HCT116 (cell line): ENCODE data around the gene WSCD2. TPM values are rescaled to one million over a fixed set of nuclear protein-coding genes. Genes with fewer than 3 reads are reported as not detected.

ENCODE experiments used
- ATAC-seq: fragments of 200-7000 bp; cut with Tn5 transposase; 2 replicates; pipeline ENCODE4 v1.9.1; 2020; ENCODE audit warnings: mild to moderate bottlenecking, moderate library complexity
- BruUV-seq: library from RNA; stranded (reverse); fragments of 400-500 nt; replicated peaks from 2 replicates; lab custom pipeline; 2021; lab: Mats Ljungman, UMichigan
- CTCF ChIA-PET: fragments of 300-600 bp; sonication (Branson Sonifier 250); formaldehyde crosslinking; loops from one replicate; lab custom pipeline; 2021; ENCODE audit warnings: antibody characterized with exemption; lab: Charles Lee
- POLR2A ChIA-PET: fragments of 300-600, 350-600 bp; sonication (Branson Sonifier 250); formaldehyde crosslinking; loops from one replicate; lab custom pipeline; 2021; ENCODE audit warnings: antibody characterized with exemption; lab: Charles Lee
- RAD21 ChIA-PET, 2 experiments: fragments of 300-600 bp; sonication (Branson Sonifier 250); formaldehyde crosslinking; loops; one replicate each; lab custom pipeline; 2023; ENCODE audit warnings: low total read pairs in 2 of 2; ENCODE audit not compliant: uncharacterized antibody in 2 of 2, unreplicated experiment in 2 of 2, low non-redundant PET in 1 of 2; lab: Charles Lee
- DNase-seq: peaks from one replicate; pipeline ENCODE4 v3.0.0-alpha.2; 2010; ENCODE audit warnings: low read depth, low spot score
- H2AFZ ChIP-seq: fragments of 200-600 bp; shearing (Covaris generic), sonication (generic); 2 replicates; pipeline ENCODE4 v1.6.1; 2017; ENCODE audit warnings: low read depth, mixed run types, mixed read lengths, antibody characterized with exemption, low read length; ENCODE audit not compliant: poor library complexity, severe bottlenecking
- H3K27ac ChIP-seq: 2 replicates; pipeline ENCODE4 v1.5.1; 2012; ENCODE audit warnings: low read depth, low read length
- H3K27me3 ChIP-seq: fragments of 200-600 bp; sonication (generic); 2 replicates; pipeline ENCODE4 v1.6.1; 2016; ENCODE audit warnings: mixed run types, low read length, mixed read lengths; ENCODE audit not compliant: insufficient read depth
- H3K36me3 ChIP-seq, 2 experiments: fragments of 200-500 bp in 1 of 2; fragments of 200-600 bp in 1 of 2; sonication (Bioruptor generic) in 1 of 2; sonication (generic) in 1 of 2; 2 replicates each; pipeline versions ENCODE4 v1.5.1 to v1.6.1; 2014 to 2016; ENCODE audit warnings: low read length in 2 of 2, inconsistent platforms in 1 of 2, mixed read lengths in 1 of 2, mixed run types in 1 of 2; ENCODE audit not compliant: insufficient read depth in 2 of 2, control insufficient read depth in 1 of 2
- H3K4me1 ChIP-seq, 2 experiments: fragments of 200-600 bp in 1 of 2; sonication (generic) in 1 of 2; 2 replicates each; pipeline versions ENCODE4 v1.5.1 to v1.6.1; 2012 to 2017; ENCODE audit warnings: low read length in 2 of 2, inconsistent platforms in 1 of 2, mild to moderate bottlenecking in 1 of 2, mixed read lengths in 1 of 2, mixed run types in 1 of 2, moderate library complexity in 1 of 2; ENCODE audit not compliant: insufficient read depth in 2 of 2, control insufficient read depth in 1 of 2
- H3K4me2 ChIP-seq: fragments of 200-600 bp; sonication (generic); 2 replicates; pipeline ENCODE4 v1.6.1; 2017; ENCODE audit warnings: mixed run types, low read length, mixed read lengths
- H3K4me3 ChIP-seq, 2 experiments: fragments of 200-600 bp in 1 of 2; sonication (generic) in 1 of 2; replicated peaks in 1 of 2; 2 replicates each; pipeline ENCODE4 v1.5.1; 2011 to 2016; ENCODE audit warnings: low read length in 2 of 2, control low read depth in 1 of 2, low read depth in 1 of 2, mild to moderate bottlenecking in 1 of 2, mixed read lengths in 1 of 2, mixed run types in 1 of 2
- H3K79me2 ChIP-seq: fragments of 200-600 bp; sonication (generic); 2 replicates; pipeline ENCODE4 v1.6.1; 2017; ENCODE audit warnings: mild to moderate bottlenecking, mixed run types, low read length, moderate library complexity, mixed read lengths; ENCODE audit not compliant: insufficient read depth
- H3K9ac ChIP-seq: fragments of 200-600 bp; sonication (generic); 2 replicates; pipeline ENCODE4 v1.6.1; 2016; ENCODE audit warnings: low read length, mixed read lengths
- H3K9me2 ChIP-seq: fragments of 200-600 bp; sonication (generic), shearing (Covaris generic); 2 replicates; pipeline ENCODE4 v1.6.1; 2017; ENCODE audit warnings: mixed run types, mild to moderate bottlenecking, moderate library complexity; ENCODE audit not compliant: insufficient read depth
- H3K9me3 ChIP-seq, 2 experiments: fragments of 200-500 bp in 1 of 2; fragments of 200-600 bp in 1 of 2; sonication (Bioruptor generic) in 1 of 2; sonication (generic) in 1 of 2; 2 replicates each; pipeline ENCODE4 v1.6.1; 2014 to 2017; ENCODE audit warnings: low read length in 2 of 2, mixed read lengths in 2 of 2, inconsistent platforms in 1 of 2, low read depth in 1 of 2, mild to moderate bottlenecking in 1 of 2, mixed run types in 1 of 2, moderate library complexity in 1 of 2; ENCODE audit not compliant: control insufficient read depth in 1 of 2, insufficient read depth in 1 of 2
- H4K20me1 ChIP-seq: fragments of 200-600 bp; sonication (generic), shearing (Covaris generic); 2 replicates; pipeline ENCODE4 v1.6.1; 2017; ENCODE audit warnings: mixed run types, mild to moderate bottlenecking, moderate library complexity; ENCODE audit not compliant: insufficient read depth
- ATF3 ChIP-seq: IDR thresholded peaks from 2 replicates; pipeline ENCODE4 v1.6.1; 2012
- CEBPB ChIP-seq: IDR thresholded peaks from 2 replicates; pipeline ENCODE4 v1.6.1; 2012; ENCODE audit warnings: low read depth
- CTCF ChIP-seq, 3 experiments: fragments of 200-600 bp in 1 of 3; sonication (generic) in 1 of 3; IDR thresholded peaks in 2 of 3; conservative IDR thresholded peaks in 1 of 3; 2 replicates each; pipeline ENCODE4 v1.5.1; 2012 to 2017; ENCODE audit warnings: low read depth in 2 of 3, low read length in 2 of 3, antibody characterized with exemption in 1 of 3, borderline replicate concordance in 1 of 3, control low read depth in 1 of 3, mild to moderate bottlenecking in 1 of 3, mixed read lengths in 1 of 3, mixed run types in 1 of 3, moderate library complexity in 1 of 3; ENCODE audit not compliant: insufficient read depth in 1 of 3
- EGR1 ChIP-seq: IDR thresholded peaks from 2 replicates; pipeline ENCODE4 v1.6.1; 2012; ENCODE audit warnings: low read depth
- ELF1 ChIP-seq: IDR thresholded peaks from 2 replicates; pipeline ENCODE4 v1.6.1; 2012; ENCODE audit warnings: low read depth, borderline replicate concordance
- FOSL1 ChIP-seq: IDR thresholded peaks from 2 replicates; pipeline ENCODE4 v1.6.1; 2012; ENCODE audit warnings: low read depth
- JUND ChIP-seq: IDR thresholded peaks from 2 replicates; pipeline ENCODE4 v1.6.1; 2012
- POLR2A ChIP-seq: IDR thresholded peaks from 2 replicates; pipeline ENCODE4 v1.7.0; 2011; ENCODE audit warnings: borderline replicate concordance; ENCODE audit not compliant: insufficient read depth, insufficient read length; ENCODE audit errors: extremely low read depth
- POLR2AphosphoS5 ChIP-seq: IDR thresholded peaks from 2 replicates; pipeline ENCODE4 v1.6.1; 2011; ENCODE audit warnings: mild to moderate bottlenecking, low read depth, low read length, moderate library complexity
- RAD21 ChIP-seq: IDR thresholded peaks from 2 replicates; pipeline ENCODE4 v1.6.1; 2012; ENCODE audit warnings: low read depth, mild to moderate bottlenecking
- REST ChIP-seq: IDR thresholded peaks from 2 replicates; pipeline ENCODE4 v1.6.1; 2012; ENCODE audit warnings: low read depth
- SP1 ChIP-seq: IDR thresholded peaks from 2 replicates; pipeline ENCODE4 v1.6.1; 2012; ENCODE audit warnings: low read depth
- ZFX ChIP-seq: fragments of 450-650 bp; IDR thresholded peaks from 2 replicates; pipeline ENCODE4 v1.6.1; 2017
- ZNF274 ChIP-seq: fragments of 200-500 bp; sonication (Bioruptor generic); IDR thresholded peaks from 2 replicates; pipeline ENCODE4 v1.6.1; 2014; ENCODE audit warnings: mild to moderate bottlenecking, low read depth, low read length, inconsistent platforms
- intact Hi-C: fragments of 100-400 bp; cut with micrococcal nuclease; formaldehyde crosslinking; loops from 2 replicates; pipeline ENCODE4 v1.10.0; 2022
- total RNA-seq: library from RNA; stranded (reverse); gene quantifications from one replicate; pipeline ENCODE4 v1.2.1, GENCODE V29; 2021; ENCODE audit not compliant: unreplicated experiment

Gene WSCD2
- total RNA-seq, 1 experiment from 2014 or later, result 0.05 TPM

- H4K20me1 ChIP-seq, result no peaks in the 10 kb centered on the region
- no peaks in the 10 kb centered on the region for H3K36me3 ChIP-seq
- no peak overlapping the region for H3K9ac ChIP-seq
- H2AFZ ChIP-seq, result no peak overlapping the region
- H3K9me2 ChIP-seq, result no peaks in the 10 kb centered on the region
- ChIA-PET CTCF (no interaction called here), POLR2A (no interaction called here), RAD21 (no interaction called here)
- no peaks in the 10 kb centered on the region for H3K9me3 ChIP-seq
- BruUV-seq, result no TSS peak
- DNase-seq (no peak), ATAC-seq (no peak)
- H3K79me2 ChIP-seq, result no peaks in the 10 kb centered on the region
- peaks cover 73% of the 10 kb centered on the region for H3K27me3 ChIP-seq
- H3K4me1 ChIP-seq, result no peaks in the 10 kb centered on the region
- no peak overlapping the region for H3K4me2 ChIP-seq
- H3K27ac ChIP-seq, result no peak overlapping the region
- H3K4me3 ChIP-seq, result no peak overlapping the region
- intact Hi-C loops, result no loop called here
- TF ChIP-seq ZFX, result no peak
- TF ChIP-seq JUND, result no peak
- no peak for TF ChIP-seq EGR1
- TF ChIP-seq POLR2AphosphoS5, result no peak
- TF ChIP-seq ZNF274, result no peak
- no peak for TF ChIP-seq ATF3
- no peak for TF ChIP-seq ELF1
- TF ChIP-seq POLR2A, result no peak
- TF ChIP-seq CEBPB, result no peak
- TF ChIP-seq RAD21, result no peak
- TF ChIP-seq REST, result no peak
- TF ChIP-seq FOSL1, result no peak
- no peak for TF ChIP-seq SP1
- TF ChIP-seq CTCF (IDR thresholded peaks at IDR 0.05 in 2 of 3, conservative IDR thresholded peaks at IDR 0.05 in 1 of 3; ENCODE audit: borderline replicate concordance in 1 of 3, insufficient read depth in 1 of 3, low read depth in 2 of 3, low read length in 2 of 3), result no peak
- TF ChIP-seq, all 23 proteins: peak for 0
Observed at GRCh38 chr12:108282160-108282559, 153.1 kb downstream of the WSCD2 start.
